Measurements from ENCODE around the gene AADACL3. TPM values are rescaled to one million over a fixed set of nuclear protein-coding genes. Genes with fewer than 3 reads are reported as not detected.

Gene AADACL3
- polyA plus RNA-seq, 1 donor from 2014 or later, result not detected

GRCh38 chr1:12714710-12715475 is 1.0 kb upstream of the AADACL3 start:
- TF ChIP-seq CTCF (IDR thresholded peaks at IDR 0.05; ENCODE audit: poor library complexity, severe bottlenecking), result no peak
- no peak for TF ChIP-seq EZH2 (IDR thresholded peaks at IDR 0.05; ENCODE audit: borderline replicate concordance, insufficient read depth, low read length, poor library complexity, severe bottlenecking)
- TF ChIP-seq, protein P1, sequence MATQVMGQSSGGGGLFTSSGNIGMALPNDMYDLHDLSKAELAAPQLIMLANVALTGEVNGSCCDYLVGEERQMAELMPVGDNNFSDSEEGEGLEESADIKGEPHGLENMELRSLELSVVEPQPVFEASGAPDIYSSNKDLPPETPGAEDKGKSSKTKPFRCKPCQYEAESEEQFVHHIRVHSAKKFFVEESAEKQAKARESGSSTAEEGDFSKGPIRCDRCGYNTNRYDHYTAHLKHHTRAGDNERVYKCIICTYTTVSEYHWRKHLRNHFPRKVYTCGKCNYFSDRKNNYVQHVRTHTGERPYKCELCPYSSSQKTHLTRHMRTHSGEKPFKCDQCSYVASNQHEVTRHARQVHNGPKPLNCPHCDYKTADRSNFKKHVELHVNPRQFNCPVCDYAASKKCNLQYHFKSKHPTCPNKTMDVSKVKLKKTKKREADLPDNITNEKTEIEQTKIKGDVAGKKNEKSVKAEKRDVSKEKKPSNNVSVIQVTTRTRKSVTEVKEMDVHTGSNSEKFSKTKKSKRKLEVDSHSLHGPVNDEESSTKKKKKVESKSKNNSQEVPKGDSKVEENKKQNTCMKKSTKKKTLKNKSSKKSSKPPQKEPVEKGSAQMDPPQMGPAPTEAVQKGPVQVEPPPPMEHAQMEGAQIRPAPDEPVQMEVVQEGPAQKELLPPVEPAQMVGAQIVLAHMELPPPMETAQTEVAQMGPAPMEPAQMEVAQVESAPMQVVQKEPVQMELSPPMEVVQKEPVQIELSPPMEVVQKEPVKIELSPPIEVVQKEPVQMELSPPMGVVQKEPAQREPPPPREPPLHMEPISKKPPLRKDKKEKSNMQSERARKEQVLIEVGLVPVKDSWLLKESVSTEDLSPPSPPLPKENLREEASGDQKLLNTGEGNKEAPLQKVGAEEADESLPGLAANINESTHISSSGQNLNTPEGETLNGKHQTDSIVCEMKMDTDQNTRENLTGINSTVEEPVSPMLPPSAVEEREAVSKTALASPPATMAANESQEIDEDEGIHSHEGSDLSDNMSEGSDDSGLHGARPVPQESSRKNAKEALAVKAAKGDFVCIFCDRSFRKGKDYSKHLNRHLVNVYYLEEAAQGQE (IDR thresholded peaks at IDR 0.05; ENCODE audit: borderline replicate concordance), result no peak
- no peak for TF ChIP-seq RAD21 (conservative IDR thresholded peaks at IDR 0.05)
- no peak for TF ChIP-seq EP300 (conservative IDR thresholded peaks at IDR 0.05; ENCODE audit: poor library complexity, severe bottlenecking)
- TF ChIP-seq SMC3 (conservative IDR thresholded peaks at IDR 0.05; ENCODE audit: poor library complexity), result no peak
- no peak for TF ChIP-seq TAF1 (IDR thresholded peaks at IDR 0.05; ENCODE audit: low read depth)
- TF ChIP-seq POLR2AphosphoS5 (IDR thresholded peaks at IDR 0.05), result no peak
- no peak for TF ChIP-seq MXI1 (conservative IDR thresholded peaks at IDR 0.05; ENCODE audit: poor library complexity, severe bottlenecking)
- Histone ChIP-seq H3K4me3 (ENCODE audit: low read length) (no peak overlapping the region), H3K9ac (ENCODE audit: low read length) (no peak overlapping the region), H3K27me3 (ENCODE audit: insufficient read depth, low read depth, low read length) (no peaks in the 10 kb centered on the region), H4K20me1 (ENCODE audit: insufficient read depth) (no peaks in the 10 kb centered on the region), H3K36me3 (ENCODE audit: insufficient read depth, low read length) (no peaks in the 10 kb centered on the region), H3K9me3 (ENCODE audit: low read length) (no peaks in the 10 kb centered on the region), H2AFZ (ENCODE audit: low read depth, low read length) (no peak overlapping the region), H3K79me2 (replicated peaks; ENCODE audit: insufficient read depth, low read length) (no peaks in the 10 kb centered on the region), H3K27ac (ENCODE audit: low read length) (no peak overlapping the region), H3F3A (ENCODE audit: insufficient read depth, low read length, poor library complexity, severe bottlenecking) (no peaks in the 10 kb centered on the region), H3K9me2 (ENCODE audit: insufficient read depth, low read length) (no peaks in the 10 kb centered on the region), H3K4me2 (ENCODE audit: low read length) (no peak overlapping the region)

- no peak overlapping the region for H3K27ac ChIP-seq (ENCODE audit: low read length)
- H3K4me2 ChIP-seq (ENCODE audit: low read length), result no peak overlapping the region
- TF ChIP-seq MXI1 (conservative IDR thresholded peaks at IDR 0.05; ENCODE audit: poor library complexity, severe bottlenecking) (no peak), TAF1 (IDR thresholded peaks at IDR 0.05; ENCODE audit: low read depth) (no peak), EZH2 (IDR thresholded peaks at IDR 0.05; ENCODE audit: borderline replicate concordance, insufficient read depth, low read length, poor library complexity, severe bottlenecking) (no peak), EP300 (conservative IDR thresholded peaks at IDR 0.05; ENCODE audit: poor library complexity, severe bottlenecking) (no peak), POLR2AphosphoS5 (IDR thresholded peaks at IDR 0.05) (no peak), SMC3 (conservative IDR thresholded peaks at IDR 0.05; ENCODE audit: poor library complexity) (no peak), RAD21 (conservative IDR thresholded peaks at IDR 0.05) (no peak), CTCF (IDR thresholded peaks at IDR 0.05; ENCODE audit: poor library complexity, severe bottlenecking) (no peak)
- TF ChIP-seq, protein P1 (IDR thresholded peaks at IDR 0.05; ENCODE audit: borderline replicate concordance), result no peak
- no peak overlapping the region for H3K9ac ChIP-seq (ENCODE audit: low read length)
- no peaks in the 10 kb centered on the region for H4K20me1 ChIP-seq (ENCODE audit: insufficient read depth)
- H3K9me2 ChIP-seq (ENCODE audit: insufficient read depth, low read length), result no peaks in the 10 kb centered on the region
- H3K9me3 ChIP-seq (ENCODE audit: low read length), result no peaks in the 10 kb centered on the region
- no peak overlapping the region for H2AFZ ChIP-seq (ENCODE audit: low read depth, low read length)
- H3K36me3 ChIP-seq (ENCODE audit: insufficient read depth, low read length), result no peaks in the 10 kb centered on the region
- no peak overlapping the region for H3K4me3 ChIP-seq (ENCODE audit: low read length)
- H3F3A ChIP-seq (ENCODE audit: insufficient read depth, low read length, poor library complexity, severe bottlenecking), result no peaks in the 10 kb centered on the region
- H3K79me2 ChIP-seq (replicated peaks; ENCODE audit: insufficient read depth, low read length), result no peaks in the 10 kb centered on the region
- no peaks in the 10 kb centered on the region for H3K27me3 ChIP-seq (ENCODE audit: insufficient read depth, low read depth, low read length)
Measured at GRCh38 chr1:12717301-12717838, 1.5 kb downstream of the AADACL3 start.
